ENCODE data around the gene UGT1A10. TPM values are rescaled to one million over a fixed set of nuclear protein-coding genes. Genes with fewer than 3 reads are reported as not detected.

UGT1A10 gene
- polyA plus RNA-seq, 1 donor from 2014 or later: not detected

GRCh38 chr2:233798335-233799086 is 162.3 kb downstream of the UGT1A10 start:
- no peaks in the 10 kb centered on the region for H3K9me2 ChIP-seq (ENCODE audit: insufficient read depth, low read length)
- H3K27me3 ChIP-seq (ENCODE audit: insufficient read depth, low read depth, low read length): no peaks in the 10 kb centered on the region
- H3K79me2 ChIP-seq (replicated peaks; ENCODE audit: insufficient read depth, low read length): no peaks in the 10 kb centered on the region
- no peak overlapping the region for H3K4me2 ChIP-seq (ENCODE audit: low read length)
- H3K9me3 ChIP-seq (ENCODE audit: low read length): no peaks in the 10 kb centered on the region
- no peak overlapping the region for H3K4me3 ChIP-seq (ENCODE audit: low read length)
- H3K9ac ChIP-seq (ENCODE audit: low read length): no peak overlapping the region
- H3F3A ChIP-seq (ENCODE audit: insufficient read depth, low read length, poor library complexity, severe bottlenecking): no peaks in the 10 kb centered on the region
- TF ChIP-seq MXI1 (conservative IDR thresholded peaks at IDR 0.05; ENCODE audit: poor library complexity, severe bottlenecking) (no peak), EZH2 (IDR thresholded peaks at IDR 0.05; ENCODE audit: borderline replicate concordance, insufficient read depth, low read length, poor library complexity, severe bottlenecking) (no peak), SMC3 (conservative IDR thresholded peaks at IDR 0.05; ENCODE audit: poor library complexity) (no peak), EP300 (conservative IDR thresholded peaks at IDR 0.05; ENCODE audit: poor library complexity, severe bottlenecking) (no peak), POLR2AphosphoS5 (IDR thresholded peaks at IDR 0.05) (no peak), TAF1 (IDR thresholded peaks at IDR 0.05; ENCODE audit: low read depth) (no peak)
- no peak overlapping the region for H3K27ac ChIP-seq (ENCODE audit: low read length)
- H2AFZ ChIP-seq (ENCODE audit: low read depth, low read length): no peak overlapping the region
- H3K36me3 ChIP-seq (ENCODE audit: insufficient read depth, low read length): no peaks in the 10 kb centered on the region
- H4K20me1 ChIP-seq (ENCODE audit: insufficient read depth): no peaks in the 10 kb centered on the region

- H3K4me3 ChIP-seq (ENCODE audit: low read length): no peak overlapping the region
- no peak overlapping the region for H3K4me2 ChIP-seq (ENCODE audit: low read length)
- H3K27me3 ChIP-seq (ENCODE audit: insufficient read depth, low read depth, low read length): no peaks in the 10 kb centered on the region
- H3K9ac ChIP-seq (ENCODE audit: low read length): no peak overlapping the region
- H3K36me3 ChIP-seq (ENCODE audit: insufficient read depth, low read length): no peaks in the 10 kb centered on the region
- H3K79me2 ChIP-seq (replicated peaks; ENCODE audit: insufficient read depth, low read length): no peaks in the 10 kb centered on the region
- no peaks in the 10 kb centered on the region for H4K20me1 ChIP-seq (ENCODE audit: insufficient read depth)
- no peak overlapping the region for H2AFZ ChIP-seq (ENCODE audit: low read depth, low read length)
- no peaks in the 10 kb centered on the region for H3K9me2 ChIP-seq (ENCODE audit: insufficient read depth, low read length)
- H3K9me3 ChIP-seq (ENCODE audit: low read length): no peaks in the 10 kb centered on the region
- no peak overlapping the region for H3K27ac ChIP-seq (ENCODE audit: low read length)
- H3F3A ChIP-seq (ENCODE audit: insufficient read depth, low read length, poor library complexity, severe bottlenecking): no peaks in the 10 kb centered on the region
- TF ChIP-seq RAD21 (conservative IDR thresholded peaks at IDR 0.05) (no peak), EZH2 (IDR thresholded peaks at IDR 0.05; ENCODE audit: borderline replicate concordance, insufficient read depth, low read length, poor library complexity, severe bottlenecking) (no peak), MXI1 (conservative IDR thresholded peaks at IDR 0.05; ENCODE audit: poor library complexity, severe bottlenecking) (no peak), TAF1 (IDR thresholded peaks at IDR 0.05; ENCODE audit: low read depth) (no peak), EP300 (conservative IDR thresholded peaks at IDR 0.05; ENCODE audit: poor library complexity, severe bottlenecking) (no peak), POLR2AphosphoS5 (IDR thresholded peaks at IDR 0.05) (no peak), SMC3 (conservative IDR thresholded peaks at IDR 0.05; ENCODE audit: poor library complexity) (no peak)
- TF ChIP-seq, protein P1, sequence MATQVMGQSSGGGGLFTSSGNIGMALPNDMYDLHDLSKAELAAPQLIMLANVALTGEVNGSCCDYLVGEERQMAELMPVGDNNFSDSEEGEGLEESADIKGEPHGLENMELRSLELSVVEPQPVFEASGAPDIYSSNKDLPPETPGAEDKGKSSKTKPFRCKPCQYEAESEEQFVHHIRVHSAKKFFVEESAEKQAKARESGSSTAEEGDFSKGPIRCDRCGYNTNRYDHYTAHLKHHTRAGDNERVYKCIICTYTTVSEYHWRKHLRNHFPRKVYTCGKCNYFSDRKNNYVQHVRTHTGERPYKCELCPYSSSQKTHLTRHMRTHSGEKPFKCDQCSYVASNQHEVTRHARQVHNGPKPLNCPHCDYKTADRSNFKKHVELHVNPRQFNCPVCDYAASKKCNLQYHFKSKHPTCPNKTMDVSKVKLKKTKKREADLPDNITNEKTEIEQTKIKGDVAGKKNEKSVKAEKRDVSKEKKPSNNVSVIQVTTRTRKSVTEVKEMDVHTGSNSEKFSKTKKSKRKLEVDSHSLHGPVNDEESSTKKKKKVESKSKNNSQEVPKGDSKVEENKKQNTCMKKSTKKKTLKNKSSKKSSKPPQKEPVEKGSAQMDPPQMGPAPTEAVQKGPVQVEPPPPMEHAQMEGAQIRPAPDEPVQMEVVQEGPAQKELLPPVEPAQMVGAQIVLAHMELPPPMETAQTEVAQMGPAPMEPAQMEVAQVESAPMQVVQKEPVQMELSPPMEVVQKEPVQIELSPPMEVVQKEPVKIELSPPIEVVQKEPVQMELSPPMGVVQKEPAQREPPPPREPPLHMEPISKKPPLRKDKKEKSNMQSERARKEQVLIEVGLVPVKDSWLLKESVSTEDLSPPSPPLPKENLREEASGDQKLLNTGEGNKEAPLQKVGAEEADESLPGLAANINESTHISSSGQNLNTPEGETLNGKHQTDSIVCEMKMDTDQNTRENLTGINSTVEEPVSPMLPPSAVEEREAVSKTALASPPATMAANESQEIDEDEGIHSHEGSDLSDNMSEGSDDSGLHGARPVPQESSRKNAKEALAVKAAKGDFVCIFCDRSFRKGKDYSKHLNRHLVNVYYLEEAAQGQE (IDR thresholded peaks at IDR 0.05; ENCODE audit: borderline replicate concordance): no peak
- TF ChIP-seq, protein P2, sequence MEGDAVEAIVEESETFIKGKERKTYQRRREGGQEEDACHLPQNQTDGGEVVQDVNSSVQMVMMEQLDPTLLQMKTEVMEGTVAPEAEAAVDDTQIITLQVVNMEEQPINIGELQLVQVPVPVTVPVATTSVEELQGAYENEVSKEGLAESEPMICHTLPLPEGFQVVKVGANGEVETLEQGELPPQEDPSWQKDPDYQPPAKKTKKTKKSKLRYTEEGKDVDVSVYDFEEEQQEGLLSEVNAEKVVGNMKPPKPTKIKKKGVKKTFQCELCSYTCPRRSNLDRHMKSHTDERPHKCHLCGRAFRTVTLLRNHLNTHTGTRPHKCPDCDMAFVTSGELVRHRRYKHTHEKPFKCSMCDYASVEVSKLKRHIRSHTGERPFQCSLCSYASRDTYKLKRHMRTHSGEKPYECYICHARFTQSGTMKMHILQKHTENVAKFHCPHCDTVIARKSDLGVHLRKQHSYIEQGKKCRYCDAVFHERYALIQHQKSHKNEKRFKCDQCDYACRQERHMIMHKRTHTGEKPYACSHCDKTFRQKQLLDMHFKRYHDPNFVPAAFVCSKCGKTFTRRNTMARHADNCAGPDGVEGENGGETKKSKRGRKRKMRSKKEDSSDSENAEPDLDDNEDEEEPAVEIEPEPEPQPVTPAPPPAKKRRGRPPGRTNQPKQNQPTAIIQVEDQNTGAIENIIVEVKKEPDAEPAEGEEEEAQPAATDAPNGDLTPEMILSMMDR (IDR thresholded peaks at IDR 0.05; ENCODE audit: poor library complexity, severe bottlenecking): no peak
Measured at GRCh38 chr2:233799087-233799665, 162.9 kb downstream of the UGT1A10 start.

Data from neural cell (in vitro differentiated cells).